ENCODE results near the gene LTB4R2.
"Not testable (repeated sequence)": the region's sequence is repeated elsewhere in the genome, so short reads cannot be mapped to it uniquely, and the experiment has no call there.

The LTB4R2 gene

GRCh38 chr14:24351517-24351916, 41.6 kb downstream of the LTB4R2 start:
- TF ChIP-seq, protein P1, sequence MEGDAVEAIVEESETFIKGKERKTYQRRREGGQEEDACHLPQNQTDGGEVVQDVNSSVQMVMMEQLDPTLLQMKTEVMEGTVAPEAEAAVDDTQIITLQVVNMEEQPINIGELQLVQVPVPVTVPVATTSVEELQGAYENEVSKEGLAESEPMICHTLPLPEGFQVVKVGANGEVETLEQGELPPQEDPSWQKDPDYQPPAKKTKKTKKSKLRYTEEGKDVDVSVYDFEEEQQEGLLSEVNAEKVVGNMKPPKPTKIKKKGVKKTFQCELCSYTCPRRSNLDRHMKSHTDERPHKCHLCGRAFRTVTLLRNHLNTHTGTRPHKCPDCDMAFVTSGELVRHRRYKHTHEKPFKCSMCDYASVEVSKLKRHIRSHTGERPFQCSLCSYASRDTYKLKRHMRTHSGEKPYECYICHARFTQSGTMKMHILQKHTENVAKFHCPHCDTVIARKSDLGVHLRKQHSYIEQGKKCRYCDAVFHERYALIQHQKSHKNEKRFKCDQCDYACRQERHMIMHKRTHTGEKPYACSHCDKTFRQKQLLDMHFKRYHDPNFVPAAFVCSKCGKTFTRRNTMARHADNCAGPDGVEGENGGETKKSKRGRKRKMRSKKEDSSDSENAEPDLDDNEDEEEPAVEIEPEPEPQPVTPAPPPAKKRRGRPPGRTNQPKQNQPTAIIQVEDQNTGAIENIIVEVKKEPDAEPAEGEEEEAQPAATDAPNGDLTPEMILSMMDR (IDR thresholded peaks at IDR 0.05; ENCODE audit: extremely low read depth, missing control alignments), result no peak
- no peak for DNase-seq (ENCODE audit: low spot score)

GRCh38 chr14:24353559-24354481, 43.9 kb downstream of the LTB4R2 start:
- DNase-seq (ENCODE audit: low spot score), result no peak
- TF ChIP-seq, protein P1 (IDR thresholded peaks at IDR 0.05; ENCODE audit: extremely low read depth, missing control alignments), result no peak

- not testable (repeated sequence) for DNase-seq (ENCODE audit: low spot score)
Measured at GRCh38 chr14:24354482-24354825, 44.5 kb downstream of the LTB4R2 start.

DNA sequence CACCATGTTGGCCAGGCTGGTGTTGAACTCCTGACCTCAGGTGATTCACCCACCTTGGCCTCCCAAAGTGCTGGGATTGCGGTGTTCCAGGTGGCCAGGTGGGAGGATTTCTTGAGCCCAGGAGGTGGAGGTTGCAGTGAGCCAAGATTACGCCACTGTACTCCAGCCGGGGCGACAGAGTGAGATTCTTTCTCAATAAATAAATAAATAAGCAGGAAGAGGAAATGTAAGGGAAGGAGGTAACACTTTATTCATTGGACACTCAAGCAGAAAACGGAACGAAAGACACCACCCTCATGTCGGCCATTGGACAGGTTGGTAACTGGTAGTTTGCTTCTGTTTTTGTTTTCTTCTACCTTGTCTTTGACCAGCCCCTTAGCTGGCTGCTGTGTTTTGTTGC, 45.1 kb downstream of the LTB4R2 start:
- TF ChIP-seq, protein P1 (IDR thresholded peaks at IDR 0.05; ENCODE audit: extremely low read depth, missing control alignments), result no peak
- no peak for DNase-seq (ENCODE audit: low spot score)

DNA sequence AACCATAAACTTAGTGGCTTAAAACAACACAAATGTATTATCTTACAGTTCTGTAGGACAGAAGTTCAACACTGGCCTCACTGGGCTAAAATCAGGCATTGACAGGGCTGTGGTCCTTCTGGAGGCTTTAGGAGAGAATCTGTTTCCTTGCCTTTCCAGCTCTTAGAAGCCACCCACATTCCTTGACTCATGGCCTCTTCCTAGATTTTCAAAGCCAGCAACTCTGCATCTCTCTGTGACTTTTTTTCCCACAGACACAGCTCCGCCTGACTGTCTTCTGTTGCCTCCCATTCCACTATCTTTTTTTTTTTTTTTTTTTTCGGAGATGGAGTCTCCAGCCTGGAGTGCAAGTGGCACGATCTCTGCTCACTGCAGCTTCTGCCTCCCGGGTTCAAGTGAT, 46.3 kb downstream of the LTB4R2 start:
- TF ChIP-seq, protein P1 (IDR thresholded peaks at IDR 0.05; ENCODE audit: extremely low read depth, missing control alignments), result no peak
- DNase-seq (ENCODE audit: low spot score), result no peak

- TF ChIP-seq, protein P1 (IDR thresholded peaks at IDR 0.05; ENCODE audit: extremely low read depth, missing control alignments), result no peak
- DNase-seq (ENCODE audit: low spot score), result no peak
Measured at GRCh38 chr14:24360281-24360680, 50.3 kb downstream of the LTB4R2 start.

GRCh38 chr14:24361326-24361725, 51.4 kb downstream of the LTB4R2 start:
- TF ChIP-seq, protein P1 (IDR thresholded peaks at IDR 0.05; ENCODE audit: extremely low read depth, missing control alignments), result no peak
- no peak for DNase-seq (ENCODE audit: low spot score)
